Body of pancreas (tissue), 4 donors: ENCODE data around the gene DPYD.

ENCODE experiments used
- CTCF ChIP-seq, 7 experiments: fragments of 450-650 bp in 4 of 7; fragments of 200-600 bp in 3 of 7; sonication (generic) in 3 of 7; IDR thresholded peaks; one replicate each; pipeline ENCODE4 v1.5.1; 2016 to 2019; ENCODE audit warnings: antibody characterized with exemption in 7 of 7
- POLR2A ChIP-seq, 3 donors: fragments of 450-650 bp; IDR thresholded peaks; one replicate each; pipeline ENCODE4 v1.6.1; 2016; ENCODE audit warnings: antibody characterized with exemption in 3 of 3, mild to moderate bottlenecking in 2 of 3

DNA sequence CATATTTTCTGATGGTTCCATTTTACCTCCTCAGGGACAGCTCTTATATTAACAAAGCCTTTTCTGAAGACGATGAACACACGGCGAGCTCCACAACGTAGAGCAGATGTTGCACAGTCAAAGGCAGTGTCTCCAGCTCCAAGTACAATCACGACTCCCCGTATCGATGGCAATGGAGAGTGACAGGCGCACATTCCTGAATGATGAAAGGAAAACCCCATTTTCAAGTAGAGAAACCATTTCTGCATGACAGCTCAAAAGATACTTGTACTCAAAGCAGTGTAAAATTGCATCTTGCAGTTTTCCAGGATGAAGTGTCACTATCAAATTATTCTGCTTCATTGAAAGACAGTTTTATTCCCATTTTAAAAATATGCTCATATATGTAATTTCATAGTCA, 327.6 kb downstream of the DPYD start:
- no peak for TF ChIP-seq CTCF (IDR thresholded peaks at IDR 0.05)
- TF ChIP-seq POLR2A (IDR thresholded peaks at IDR 0.05), result no peak
